HG03432 (cell line): ENCODE measurements around the gene NFIX.

Source experiments
- ATAC-seq: cut with Tn5 transposase; IDR thresholded peaks from one replicate; pipeline ENCODE4 v1.9.1; 2021; ENCODE audit warnings: mild to moderate bottlenecking, moderate library complexity; ENCODE audit not compliant: unreplicated experiment

Gene NFIX

DNA sequence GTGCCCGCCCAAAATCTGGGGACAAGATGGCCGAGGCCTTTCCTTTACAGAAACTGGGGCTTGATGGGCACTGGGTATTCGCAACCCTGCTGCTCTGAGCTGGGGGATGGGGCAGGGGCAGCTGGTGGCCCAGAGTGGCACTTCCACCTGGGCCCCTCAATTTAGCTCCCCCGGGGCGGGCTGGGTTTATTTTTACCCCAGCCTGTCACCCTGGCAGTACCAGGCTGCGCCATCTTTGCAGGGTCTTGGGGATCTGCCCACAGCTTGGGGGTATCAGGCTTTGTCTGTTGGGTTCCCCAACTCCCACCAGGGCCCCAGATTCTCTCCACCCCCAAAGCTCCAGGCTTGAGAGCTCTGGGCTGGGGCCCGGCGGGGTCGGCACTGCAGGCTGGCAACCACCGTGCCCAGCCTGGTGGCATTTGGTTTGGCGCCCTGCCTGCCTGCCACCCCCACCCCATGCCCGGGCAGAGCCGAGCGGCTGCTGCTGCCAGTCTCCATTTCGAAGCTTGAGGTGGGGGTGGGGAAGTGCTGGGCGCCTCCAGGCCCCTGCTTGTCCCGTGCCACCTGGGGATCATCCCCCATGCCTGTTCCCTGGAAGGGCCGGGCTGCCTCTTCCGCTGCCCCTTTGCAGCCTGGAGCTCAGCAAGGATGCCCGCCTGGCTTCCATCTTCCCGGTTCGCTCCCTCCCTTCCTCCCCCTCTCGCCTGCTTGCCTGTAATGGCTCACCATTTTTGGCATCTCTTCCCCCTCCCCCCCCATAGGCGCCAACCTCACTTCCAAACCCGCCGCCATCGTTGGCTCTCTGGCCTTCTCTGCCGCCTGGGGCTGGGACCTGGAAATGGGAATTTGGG, 11.4 kb downstream of the NFIX start:
- no peak for ATAC-seq

DNA sequence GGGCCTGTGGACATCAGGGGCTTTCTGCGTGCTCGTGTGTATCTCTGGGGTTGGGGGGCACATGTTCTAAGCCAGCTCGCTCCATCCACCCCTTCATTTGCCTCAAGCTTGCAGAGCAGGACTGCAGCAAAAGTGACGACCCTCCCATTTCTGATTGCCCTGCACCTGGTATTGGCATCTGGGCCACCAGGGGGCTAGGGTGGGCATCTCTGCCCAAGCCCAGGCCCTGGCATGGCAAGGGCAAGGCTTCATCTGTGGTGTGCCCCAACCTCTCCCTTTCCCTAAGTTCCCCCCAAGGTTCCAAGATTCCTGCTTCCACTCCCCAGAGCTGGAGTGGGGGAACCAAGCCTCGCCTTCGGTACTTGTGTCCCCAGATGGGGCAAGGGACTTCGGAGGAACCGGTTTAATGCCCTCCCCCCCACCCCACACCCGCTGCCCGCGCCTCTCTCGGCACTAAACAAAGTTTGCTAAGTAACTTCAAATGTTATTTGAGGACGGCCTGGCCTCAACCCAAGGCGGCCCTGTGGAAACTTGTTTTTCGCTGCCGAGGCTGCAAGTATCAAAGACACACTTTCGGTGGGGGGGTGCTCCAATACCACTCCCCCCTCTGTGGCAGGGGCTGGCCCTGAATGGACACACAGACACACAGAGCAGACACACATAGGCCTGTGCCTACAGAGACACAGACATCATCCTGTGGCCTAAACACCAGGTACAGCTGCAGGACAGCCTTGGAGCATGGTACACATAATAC, 12.2 kb downstream of the NFIX start:
- no peak for ATAC-seq

DNA sequence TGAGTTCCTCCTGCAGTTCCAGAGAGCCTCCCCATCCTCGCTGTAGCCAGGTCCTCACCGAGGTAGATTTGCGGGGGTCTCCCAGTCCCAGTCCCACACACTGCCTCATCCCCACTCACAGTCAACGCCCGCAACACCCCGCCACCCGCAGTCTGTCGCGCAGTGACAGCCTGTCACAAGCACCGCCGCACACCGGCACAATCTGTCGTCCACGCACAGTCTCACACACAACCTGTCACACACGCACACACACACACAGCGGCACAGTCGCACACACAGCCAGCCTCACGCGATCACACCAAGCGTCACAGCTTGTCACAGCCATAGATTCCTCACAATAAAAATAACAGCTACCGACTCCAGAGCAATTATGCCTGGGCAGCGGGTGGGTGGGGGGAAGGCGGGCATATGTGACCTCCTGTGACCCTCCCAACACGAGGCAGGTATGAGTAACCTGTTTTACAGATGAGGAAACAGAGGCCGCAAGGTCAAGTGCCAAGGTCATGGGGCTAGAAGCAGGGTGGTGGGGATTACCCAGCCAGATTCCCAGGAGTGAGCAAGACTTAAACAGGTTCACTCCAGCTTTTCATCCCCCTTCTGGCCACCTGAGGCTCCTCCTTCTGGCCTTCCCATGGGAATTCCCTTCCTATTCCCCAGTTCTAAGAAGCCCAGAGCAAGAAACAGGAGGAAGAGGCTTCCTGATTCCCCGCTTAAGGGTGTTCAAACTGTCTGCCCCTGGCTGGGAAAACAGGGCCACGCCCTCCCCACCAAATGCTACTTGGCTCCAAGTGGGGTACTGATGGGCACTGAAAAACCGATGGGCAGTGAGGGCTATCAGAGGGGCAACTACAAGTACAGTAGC, 13.9 kb downstream of the NFIX start:
- no peak for ATAC-seq

DNA sequence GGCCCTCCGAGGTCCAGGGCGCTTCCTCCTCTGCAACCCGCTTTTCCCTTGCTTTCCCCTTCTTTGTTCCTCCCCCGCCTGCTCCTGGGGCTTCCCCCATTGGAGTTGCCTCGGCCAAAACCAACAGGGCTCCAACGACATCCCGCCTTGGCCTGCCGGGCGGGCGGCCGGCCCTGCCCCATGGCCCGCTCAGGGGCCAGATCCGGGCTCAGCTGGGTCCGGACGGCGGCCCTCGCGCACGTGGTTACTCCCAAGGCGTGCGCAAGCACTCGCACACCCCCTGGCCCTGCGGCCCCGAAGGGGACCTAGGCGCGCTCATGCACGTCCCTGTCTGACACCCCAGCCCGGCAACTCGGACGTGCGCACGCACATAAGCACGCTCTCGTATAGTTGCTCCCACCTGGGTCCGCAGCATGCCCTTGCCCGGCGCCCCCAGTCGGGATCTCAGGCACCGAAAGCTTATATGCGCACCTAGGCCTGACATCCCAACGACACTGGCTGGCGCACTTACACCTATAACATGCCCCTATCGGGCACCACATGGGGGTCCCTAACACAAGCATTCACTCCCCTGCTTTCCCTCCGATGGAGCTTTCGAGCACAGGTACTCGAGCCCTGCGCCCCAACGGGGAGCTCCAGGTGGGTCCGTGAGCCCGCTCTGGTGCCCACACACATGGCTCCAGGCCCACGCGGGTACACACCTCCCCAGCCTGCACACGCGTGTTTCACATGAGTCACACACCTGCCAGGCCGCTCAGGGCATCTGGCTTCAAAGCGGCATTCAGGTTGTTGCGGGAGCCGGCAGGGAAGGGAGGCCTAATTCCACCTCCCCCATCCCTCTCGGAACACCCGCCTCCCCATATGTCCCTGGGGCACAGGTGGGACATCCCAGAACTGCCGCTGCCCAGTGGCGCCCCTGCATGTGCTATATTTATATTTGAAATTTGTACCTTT, 15.0 kb downstream of the NFIX start:
- ATAC-seq = no peak

DNA sequence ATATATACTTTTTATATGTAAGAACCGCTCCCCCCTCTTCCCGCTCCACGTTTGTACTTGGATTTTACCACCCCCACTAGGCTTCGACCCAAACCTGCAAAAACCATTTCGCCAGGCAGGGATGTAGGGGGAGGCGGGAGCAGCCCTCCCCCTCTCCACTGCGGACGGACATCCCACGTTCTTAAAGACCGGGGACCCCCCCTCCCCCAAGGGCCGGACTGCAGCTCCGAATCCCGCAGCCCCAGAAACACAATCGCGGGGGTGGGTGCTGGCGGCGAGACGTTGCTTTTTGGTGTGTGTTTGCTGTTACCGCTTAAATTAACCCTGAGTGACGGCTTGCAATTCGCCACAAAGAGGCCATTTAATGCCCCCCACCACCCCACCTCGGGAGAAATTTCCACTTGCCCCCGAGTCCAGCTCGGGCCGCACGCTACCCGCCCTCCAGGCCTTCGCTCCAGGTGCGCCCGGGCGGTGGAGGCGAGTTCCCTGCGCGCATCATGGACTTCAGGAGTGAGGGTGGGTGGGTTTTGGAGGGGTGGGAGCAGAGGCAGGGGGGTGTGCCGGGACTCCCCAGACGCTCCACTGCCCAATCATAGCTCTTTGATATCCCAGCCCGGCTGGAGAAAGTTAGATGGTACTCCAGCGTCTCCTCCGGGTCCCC, 15.8 kb downstream of the NFIX start:
- no peak for ATAC-seq

DNA sequence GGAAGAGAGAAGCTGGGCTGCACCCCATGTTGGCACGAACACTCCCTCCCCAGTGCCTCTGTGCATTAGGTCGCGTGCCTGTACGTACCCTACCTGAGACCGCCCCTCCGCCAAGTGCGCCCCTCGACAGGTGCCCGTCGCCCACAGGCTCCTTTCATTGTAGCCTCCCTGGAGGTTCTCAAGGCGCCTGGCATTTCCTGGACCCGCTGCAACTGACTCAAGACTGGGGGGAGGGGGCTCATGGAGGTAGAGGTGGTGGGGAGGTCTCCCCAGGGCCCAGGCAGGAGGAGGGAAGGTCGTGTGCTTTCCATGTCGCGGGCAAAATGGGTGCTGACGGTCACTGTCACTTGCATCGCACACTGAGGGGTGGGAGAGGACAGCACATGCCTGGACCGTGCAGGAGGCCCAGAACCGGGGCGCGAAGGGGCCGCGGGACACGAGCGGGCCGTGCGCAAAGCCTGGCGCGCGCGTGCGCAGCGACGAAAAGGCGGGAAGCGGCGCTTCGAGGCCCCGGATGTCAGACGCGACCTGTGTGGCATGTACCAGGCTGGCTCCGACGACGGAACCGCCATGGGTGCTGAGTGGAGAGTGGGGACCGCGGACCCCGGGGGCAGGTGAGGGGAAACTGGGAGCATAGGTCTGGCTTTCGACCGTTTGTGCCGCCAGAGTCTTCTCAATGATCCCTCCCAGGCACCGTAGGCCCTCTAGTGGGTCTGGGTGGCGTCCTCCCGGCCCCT, 16.5 kb downstream of the NFIX start:
- no peak for ATAC-seq

DNA sequence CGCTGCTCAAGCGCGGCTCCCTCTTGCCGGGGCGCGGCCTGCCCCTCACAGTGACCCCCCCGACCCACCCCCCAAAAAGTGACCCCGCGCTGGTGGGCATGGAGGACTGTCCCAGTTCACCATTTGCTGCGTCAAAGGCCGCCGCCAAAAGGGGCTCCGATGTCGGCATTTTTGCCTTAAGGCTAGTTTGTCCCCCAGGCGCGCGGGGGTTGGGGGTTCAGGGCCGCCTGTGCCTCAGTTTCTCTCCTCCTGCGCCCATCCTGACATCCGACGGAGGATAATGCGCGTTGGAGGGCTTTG, 17.1 kb downstream of the NFIX start:
- no peak for ATAC-seq

DNA sequence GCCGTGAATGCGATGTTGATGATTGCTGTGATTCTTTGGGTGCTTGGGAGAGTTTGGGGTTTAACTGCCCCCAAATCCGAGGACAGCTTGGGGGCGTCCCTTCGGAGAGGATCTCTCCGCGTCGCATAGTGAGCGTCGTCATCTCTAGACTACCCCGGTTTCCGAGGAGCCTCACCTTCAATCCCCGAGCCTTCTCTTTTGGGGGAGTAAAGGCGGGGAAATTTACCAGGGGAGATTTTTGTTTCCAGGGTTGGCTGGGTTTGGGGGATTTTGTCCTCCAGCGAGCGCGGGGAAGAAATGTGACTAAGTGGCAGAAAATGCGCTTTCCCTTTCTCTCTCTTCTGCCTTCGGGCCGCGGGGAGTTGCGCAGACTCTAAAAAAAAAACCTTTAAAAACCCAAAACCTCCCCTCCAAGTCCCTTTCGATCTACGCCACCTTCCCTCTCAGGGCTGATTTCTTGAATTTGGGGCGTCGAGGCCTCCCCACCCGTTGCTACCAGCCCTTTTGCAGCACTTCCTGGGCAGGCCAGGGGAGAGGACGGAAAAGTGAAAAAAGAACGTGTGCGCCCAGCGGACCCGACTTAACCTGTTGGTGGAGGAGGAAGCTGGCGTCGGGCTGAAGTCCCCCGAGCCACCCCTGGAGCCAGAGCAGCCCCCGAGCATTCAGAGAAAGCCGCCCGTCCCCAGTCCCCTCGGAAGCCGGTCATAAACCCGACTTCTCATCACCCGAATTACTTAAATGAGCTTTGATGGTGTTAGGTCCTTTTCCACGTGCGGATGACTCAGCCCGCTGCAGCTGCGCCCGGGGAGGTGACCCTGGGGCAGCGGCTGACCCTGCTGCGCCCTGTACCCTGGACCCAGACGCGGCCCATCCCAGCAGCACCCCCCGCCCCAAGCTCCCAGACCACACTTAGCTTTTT, 17.7 kb downstream of the NFIX start:
- ATAC-seq = no peak

DNA sequence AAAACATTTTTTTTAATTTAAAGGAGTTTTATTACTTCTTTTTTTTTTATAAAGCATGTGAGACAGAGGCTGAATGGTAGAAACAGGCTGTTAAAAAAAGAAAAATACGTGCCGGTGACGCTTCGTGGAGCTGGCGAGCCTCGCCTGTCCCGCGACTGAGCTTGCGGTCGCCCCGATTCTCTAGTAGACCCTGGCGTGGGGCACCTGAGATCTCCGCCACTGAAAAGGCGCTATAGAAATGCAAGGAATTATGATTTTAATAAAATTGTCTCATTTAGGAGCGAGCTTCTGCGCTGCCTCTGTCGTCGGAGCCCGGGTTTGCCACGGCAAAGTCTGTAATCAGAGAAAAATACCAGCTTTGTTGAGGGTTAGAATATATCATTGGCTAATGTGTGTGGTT, 18.4 kb downstream of the NFIX start:
- no peak for ATAC-seq

DNA sequence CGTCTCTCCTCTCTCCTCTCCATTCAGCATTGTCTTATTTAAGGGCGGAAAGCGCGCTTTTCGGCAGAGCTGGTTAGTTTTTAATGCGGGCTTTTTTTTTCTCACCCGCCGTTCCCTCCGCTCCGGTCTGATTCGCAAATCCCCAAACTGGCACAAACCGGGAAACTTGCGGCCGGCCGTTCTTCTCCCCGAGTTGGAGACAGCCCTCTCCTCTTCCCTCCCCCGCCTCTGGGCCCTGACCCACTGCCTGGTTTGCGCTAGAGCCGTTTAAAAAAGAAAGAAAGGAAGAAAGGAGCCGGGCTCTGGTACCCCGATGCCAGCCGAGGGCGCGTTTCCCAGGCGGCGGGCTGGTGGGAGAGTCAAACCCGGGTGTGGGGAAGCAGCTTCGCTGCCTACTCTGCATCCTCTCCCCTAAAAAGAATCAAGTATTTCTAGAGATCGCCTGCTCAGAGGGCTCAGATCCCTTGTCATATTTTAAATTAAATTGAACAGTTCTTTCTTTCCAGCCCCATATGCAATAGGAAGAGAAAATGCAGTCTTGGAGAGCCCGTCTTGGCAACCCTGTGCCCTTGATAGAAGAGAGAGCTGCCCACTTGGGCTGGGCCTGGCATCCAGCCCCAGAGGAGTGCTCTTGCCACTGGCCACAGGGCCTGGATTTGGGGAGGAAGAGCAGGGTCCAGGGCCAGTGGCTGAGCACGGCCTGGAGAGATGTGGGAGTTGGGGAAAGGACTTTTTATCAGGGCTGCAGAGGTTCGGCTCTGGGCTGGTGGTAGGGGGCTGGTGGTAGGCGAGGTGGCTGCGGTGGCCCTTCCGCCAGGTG, 19.0 kb downstream of the NFIX start:
- ATAC-seq = no peak

DNA sequence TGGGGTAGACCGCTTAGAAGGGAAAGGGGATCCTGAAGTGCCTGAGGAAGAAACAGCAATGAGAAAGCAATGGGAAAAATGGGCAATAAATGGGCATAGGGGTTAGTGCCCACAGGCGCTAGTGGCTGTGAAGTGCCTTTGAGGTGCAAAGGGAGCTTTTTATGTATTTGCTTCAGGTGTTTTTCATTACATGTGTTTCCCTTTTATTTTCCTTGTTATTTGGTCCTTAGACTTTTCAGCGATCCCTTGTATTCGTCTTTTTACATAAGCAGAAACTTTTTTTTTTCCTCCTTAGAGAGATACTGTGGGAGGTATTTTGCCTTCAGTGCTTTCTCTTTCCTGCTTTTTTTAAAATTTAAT, 19.6 kb downstream of the NFIX start:
- ATAC-seq = no peak

DNA sequence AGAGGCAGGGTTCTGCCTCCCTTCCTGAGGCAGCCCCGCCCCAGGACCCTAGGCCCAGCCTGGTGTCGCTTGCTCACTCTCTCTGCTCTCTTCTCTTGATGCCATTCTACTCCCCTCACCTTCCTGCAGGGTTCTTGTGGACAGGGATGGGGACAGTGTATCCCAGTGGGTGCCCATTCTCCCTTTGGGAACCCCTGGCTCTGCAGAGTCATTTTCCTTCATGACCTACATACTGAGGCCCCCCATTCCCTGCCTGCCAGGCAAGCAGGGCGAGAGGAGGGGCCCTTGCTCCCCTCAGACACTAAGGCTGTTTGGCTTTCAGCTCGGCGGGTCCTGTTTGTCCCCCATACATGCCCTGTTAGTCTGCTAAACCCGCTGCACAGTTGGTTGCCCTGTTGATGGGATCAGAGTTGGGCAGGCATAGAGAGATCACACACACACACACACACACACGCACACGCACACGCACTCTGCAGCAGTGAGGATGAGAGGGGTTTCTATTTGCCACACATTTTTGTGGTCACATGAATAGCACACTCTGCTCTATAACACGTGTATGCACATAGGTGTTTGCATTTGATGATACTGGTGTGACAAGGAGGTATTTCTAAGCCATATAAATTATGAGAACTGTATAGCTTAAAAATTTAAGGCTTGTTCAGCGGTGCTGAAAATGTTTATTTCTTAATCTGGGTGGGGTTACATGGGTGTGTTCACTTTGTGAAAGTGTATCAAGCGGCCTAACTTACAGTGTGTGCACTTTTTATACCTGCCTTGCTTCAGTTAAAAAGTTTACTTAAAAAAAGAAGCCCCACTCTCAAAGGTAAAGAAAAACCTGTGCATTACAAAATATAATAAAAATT, 20.3 kb downstream of the NFIX start:
- ATAC-seq = no peak

DNA sequence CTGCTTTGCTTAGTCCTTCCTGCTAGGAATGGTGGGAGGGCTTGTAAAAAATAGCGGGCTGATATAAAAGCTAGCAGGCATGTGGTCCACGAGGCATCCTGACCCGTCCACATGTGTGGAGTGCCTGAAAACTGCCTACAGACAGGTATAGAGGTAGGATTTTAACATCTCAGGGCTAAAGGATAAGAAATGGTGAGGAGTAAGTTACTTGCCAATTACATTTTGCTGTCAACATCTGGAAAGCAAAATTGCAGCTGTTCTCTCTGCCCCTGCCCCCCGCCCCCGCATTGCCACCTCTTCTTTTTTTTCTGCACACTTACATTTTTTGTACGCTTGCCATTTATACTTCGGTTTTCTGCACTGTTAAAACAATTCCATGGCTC, 21.0 kb downstream of the NFIX start:
- no peak for ATAC-seq

DNA sequence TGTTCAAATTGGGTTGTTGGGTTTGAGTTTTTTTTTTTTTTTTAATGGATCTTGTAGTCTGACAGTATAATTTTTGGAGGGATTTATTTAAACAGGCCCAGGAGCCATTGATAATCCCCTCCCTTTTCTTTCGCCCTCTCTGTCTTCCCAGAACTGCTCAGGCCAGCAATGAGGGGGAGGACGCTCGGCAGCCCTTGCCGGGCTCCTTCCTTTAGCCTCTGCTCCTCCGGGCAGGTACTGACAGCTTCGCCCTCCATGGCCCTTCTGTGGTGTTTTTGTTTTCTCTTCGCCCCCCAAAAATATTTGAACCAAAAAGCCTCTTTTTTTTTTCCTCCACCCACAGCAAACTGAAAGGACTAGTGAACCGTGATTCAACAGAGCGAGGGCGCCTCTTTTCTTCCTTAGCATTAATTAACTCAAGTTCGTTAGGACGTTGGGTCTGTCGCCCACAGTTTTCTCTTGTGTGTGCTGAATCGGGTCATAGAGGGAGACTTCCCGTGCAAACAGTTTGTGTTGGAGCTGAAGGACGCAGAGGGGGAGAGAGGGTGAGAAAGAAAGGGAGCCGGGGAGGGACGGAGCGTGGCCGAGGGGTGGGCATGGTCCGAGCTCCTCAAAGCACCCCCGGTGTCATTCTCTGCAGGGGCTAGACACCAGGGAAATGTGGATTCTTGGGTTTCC, 21.5 kb downstream of the NFIX start:
- ATAC-seq = no peak

DNA sequence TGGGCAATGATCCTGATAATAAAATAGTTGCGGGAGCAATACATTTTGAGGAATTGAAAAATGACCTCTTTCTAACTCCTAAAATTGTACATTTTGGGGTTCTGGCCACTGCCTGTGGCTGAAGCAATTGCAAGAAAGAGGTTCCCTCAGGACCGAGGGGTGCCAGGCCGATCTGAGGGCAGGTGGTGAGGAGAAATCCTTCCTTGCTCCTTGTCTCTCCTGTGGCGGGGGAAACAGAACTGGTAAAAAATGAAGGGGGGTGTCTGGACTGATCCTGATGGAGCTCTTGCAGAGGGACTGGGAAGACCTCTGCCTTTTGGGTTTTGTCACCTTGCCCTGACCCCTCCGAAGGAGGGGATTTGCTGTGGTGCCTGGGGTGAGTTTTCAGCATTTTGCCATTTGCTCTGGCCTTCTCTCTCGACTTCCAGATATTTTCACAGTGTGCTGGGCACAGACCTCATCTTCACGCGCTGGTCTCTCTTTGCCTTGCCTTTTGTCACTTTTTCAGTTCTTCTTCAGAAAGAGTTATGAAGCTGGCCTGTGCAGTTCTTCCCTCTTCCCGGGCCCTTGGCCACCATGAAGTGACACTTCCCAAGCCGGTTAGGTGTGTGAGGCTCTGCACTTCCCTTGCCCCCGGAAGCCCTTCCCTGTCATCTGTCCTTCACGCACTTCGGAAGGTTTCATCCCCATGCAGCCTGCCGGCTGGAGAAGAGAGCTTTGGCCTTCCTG, 22.2 kb downstream of the NFIX start:
- no peak for ATAC-seq
